DOHH2 (cell line): ENCODE measurements around the gene TMEM208.

Source experiments
- H3F3A ChIP-seq: fragments of 200-600 bp; sonication (generic), shearing (Covaris generic); 2 replicates; pipeline ENCODE4 v1.6.0; 2016; ENCODE audit warnings: antibody characterized with exemption, mild to moderate bottlenecking; ENCODE audit not compliant: control insufficient read depth, insufficient read depth
- H3K27ac ChIP-seq: fragments of 200-600 bp; sonication (generic); 2 replicates; pipeline ENCODE4 v1.5.1; 2014; ENCODE audit warnings: low read depth, mild to moderate bottlenecking, low read length, moderate library complexity
- H3K27me3 ChIP-seq: fragments of 200-600 bp; sonication (generic); 2 replicates; pipeline ENCODE4 v1.6.1; 2014; ENCODE audit warnings: mild to moderate bottlenecking, low read length, mixed read lengths; ENCODE audit not compliant: control insufficient read depth
- H3K36me3 ChIP-seq: fragments of 200-600 bp; sonication (generic); 2 replicates; pipeline ENCODE4 v1.6.1; 2014; ENCODE audit warnings: mild to moderate bottlenecking, low read length, moderate library complexity, mixed read lengths; ENCODE audit not compliant: control insufficient read depth
- H3K4me1 ChIP-seq: fragments of 200-600 bp; sonication (generic); 2 replicates; pipeline ENCODE4 v1.6.1; 2014; ENCODE audit warnings: mild to moderate bottlenecking, low read length, mixed read lengths; ENCODE audit not compliant: control insufficient read depth
- H3K4me2 ChIP-seq: fragments of 200-600 bp; sonication (generic); 2 replicates; pipeline ENCODE4 v1.6.0; 2014; ENCODE audit warnings: mild to moderate bottlenecking, low read length, moderate library complexity
- H3K4me3 ChIP-seq: fragments of 200-600 bp; sonication (generic); 2 replicates; pipeline ENCODE4 v1.5.1; 2014; ENCODE audit warnings: mild to moderate bottlenecking, low read length, mixed read lengths
- H3K79me2 ChIP-seq: fragments of 200-600 bp; sonication (generic); 2 replicates; pipeline ENCODE4 v1.6.1; 2014; ENCODE audit warnings: mild to moderate bottlenecking, low read length, mixed read lengths; ENCODE audit not compliant: control insufficient read depth
- H3K9me2 ChIP-seq: fragments of 200-600 bp; sonication (generic); replicated peaks from 2 replicates; pipeline ENCODE4 v1.6.1; 2014; ENCODE audit warnings: mild to moderate bottlenecking, low read length, mixed read lengths; ENCODE audit not compliant: control insufficient read depth
- H3K9me3 ChIP-seq: fragments of 200-600 bp; sonication (generic); 2 replicates; pipeline ENCODE4 v1.6.1; 2014; ENCODE audit warnings: antibody characterized with exemption, low read length, mixed read lengths; ENCODE audit not compliant: control insufficient read depth, insufficient read depth
- H4K20me1 ChIP-seq: fragments of 200-600 bp; sonication (generic); 2 replicates; pipeline ENCODE4 v1.6.0; 2014; ENCODE audit warnings: low read depth, mild to moderate bottlenecking, antibody characterized with exemption, low read length, moderate library complexity; ENCODE audit not compliant: control insufficient read depth, insufficient read depth
- CTCF ChIP-seq: fragments of 200-600 bp; sonication (generic); IDR thresholded peaks from one replicate; pipeline ENCODE4 v1.5.1; 2014; ENCODE audit warnings: antibody characterized with exemption, mild to moderate bottlenecking, low read depth, low read length; ENCODE audit not compliant: poor library complexity, severe bottlenecking
- EZH2phosphoT487 ChIP-seq: fragments of 200-600 bp; sonication (generic); IDR thresholded peaks from 2 replicates; pipeline ENCODE4 v1.6.1; 2017; ENCODE audit warnings: borderline replicate concordance, mild to moderate bottlenecking, antibody characterized with exemption, low read length, moderate library complexity, mixed read lengths

TMEM208 gene

GRCh38 chr16:67237396-67238277, 10.7 kb downstream of the TMEM208 start:
- TF ChIP-seq EZH2phosphoT487: no peak
- no peak for TF ChIP-seq CTCF
- H3K4me1 ChIP-seq: peaks cover 5% of the 10 kb centered on the region
- H3K4me2 ChIP-seq: no peak overlapping the region
- H3K4me3 ChIP-seq: no peak overlapping the region
- H3K27me3 ChIP-seq: no peaks in the 10 kb centered on the region
- H4K20me1 ChIP-seq: peaks cover 5% of the 10 kb centered on the region; the same call in 1 of the 2 replicates
- H3K27ac ChIP-seq: no peak overlapping the region
- H3F3A ChIP-seq: no peaks in the 10 kb centered on the region
- no peaks in the 10 kb centered on the region for H3K9me2 ChIP-seq
- H3K36me3 ChIP-seq: peaks cover 12% of the 10 kb centered on the region
- H3K9me3 ChIP-seq: no peaks in the 10 kb centered on the region
- H3K79me2 ChIP-seq: no peaks in the 10 kb centered on the region; the same call in 1 of the 2 replicates

GRCh38 chr16:67238278-67238575, 11.3 kb downstream of the TMEM208 start:
- H3K4me1 ChIP-seq: peaks cover 5% of the 10 kb centered on the region
- no peak overlapping the region for H3K4me3 ChIP-seq
- H3K9me3 ChIP-seq: no peaks in the 10 kb centered on the region
- no peak overlapping the region for H3K27ac ChIP-seq
- H4K20me1 ChIP-seq: peaks cover 5% of the 10 kb centered on the region; the same call in 1 of the 2 replicates
- no peaks in the 10 kb centered on the region for H3K27me3 ChIP-seq
- H3K36me3 ChIP-seq: peaks cover 12% of the 10 kb centered on the region
- TF ChIP-seq EZH2phosphoT487 (no peak), CTCF (no peak)
- H3K9me2 ChIP-seq: no peaks in the 10 kb centered on the region
- no peak overlapping the region for H3K4me2 ChIP-seq
- H3F3A ChIP-seq: no peaks in the 10 kb centered on the region
- H3K79me2 ChIP-seq: no peaks in the 10 kb centered on the region; the same call in 1 of the 2 replicates

- no peaks in the 10 kb centered on the region for H3F3A ChIP-seq
- TF ChIP-seq EZH2phosphoT487 (no peak), CTCF (no peak)
- H3K4me1 ChIP-seq: peaks cover 11% of the 10 kb centered on the region
- peaks cover 6% of the 10 kb centered on the region for H3K79me2 ChIP-seq
- H3K27me3 ChIP-seq: no peaks in the 10 kb centered on the region
- H4K20me1 ChIP-seq: peaks cover 5% of the 10 kb centered on the region; the same call in 1 of the 2 replicates
- no peaks in the 10 kb centered on the region for H3K9me3 ChIP-seq
- no peaks in the 10 kb centered on the region for H3K9me2 ChIP-seq
- no peak overlapping the region for H3K4me2 ChIP-seq
- H3K27ac ChIP-seq: no peak overlapping the region
- H3K4me3 ChIP-seq: no peak overlapping the region
- H3K36me3 ChIP-seq: peaks cover 12% of the 10 kb centered on the region
Observed at GRCh38 chr16:67238806-67239470, 12.0 kb downstream of the TMEM208 start.
